ENCODE data around the gene EFCAB10. TPM values are rescaled to one million over a fixed set of nuclear protein-coding genes. Genes with fewer than 3 reads are reported as not detected.

Gene EFCAB10
- total RNA-seq, 2 donors from 2014 or later = not detected

DNA sequence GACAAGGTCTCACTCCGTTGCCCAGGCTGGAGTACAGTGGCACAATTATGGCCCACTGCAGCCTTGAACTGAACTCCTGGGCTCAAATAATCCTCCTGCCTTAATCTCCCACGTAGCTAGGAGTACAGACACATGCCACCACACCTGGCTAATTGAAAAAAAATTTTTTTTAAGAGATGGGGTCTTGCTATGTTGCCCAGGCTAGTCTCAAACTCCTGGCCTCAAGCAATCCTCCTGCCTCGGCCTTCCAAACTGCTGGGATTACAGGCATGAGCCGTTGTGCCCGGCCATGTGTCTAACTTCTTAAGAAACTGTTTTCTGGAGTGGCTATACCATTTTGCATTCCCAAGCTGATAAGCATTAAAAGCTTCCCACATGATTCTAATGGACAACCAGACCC lies 9.5 kb upstream of the EFCAB10 start:
- TF ChIP-seq, protein P1, sequence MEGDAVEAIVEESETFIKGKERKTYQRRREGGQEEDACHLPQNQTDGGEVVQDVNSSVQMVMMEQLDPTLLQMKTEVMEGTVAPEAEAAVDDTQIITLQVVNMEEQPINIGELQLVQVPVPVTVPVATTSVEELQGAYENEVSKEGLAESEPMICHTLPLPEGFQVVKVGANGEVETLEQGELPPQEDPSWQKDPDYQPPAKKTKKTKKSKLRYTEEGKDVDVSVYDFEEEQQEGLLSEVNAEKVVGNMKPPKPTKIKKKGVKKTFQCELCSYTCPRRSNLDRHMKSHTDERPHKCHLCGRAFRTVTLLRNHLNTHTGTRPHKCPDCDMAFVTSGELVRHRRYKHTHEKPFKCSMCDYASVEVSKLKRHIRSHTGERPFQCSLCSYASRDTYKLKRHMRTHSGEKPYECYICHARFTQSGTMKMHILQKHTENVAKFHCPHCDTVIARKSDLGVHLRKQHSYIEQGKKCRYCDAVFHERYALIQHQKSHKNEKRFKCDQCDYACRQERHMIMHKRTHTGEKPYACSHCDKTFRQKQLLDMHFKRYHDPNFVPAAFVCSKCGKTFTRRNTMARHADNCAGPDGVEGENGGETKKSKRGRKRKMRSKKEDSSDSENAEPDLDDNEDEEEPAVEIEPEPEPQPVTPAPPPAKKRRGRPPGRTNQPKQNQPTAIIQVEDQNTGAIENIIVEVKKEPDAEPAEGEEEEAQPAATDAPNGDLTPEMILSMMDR (IDR thresholded peaks at IDR 0.05) = no peak

DNA sequence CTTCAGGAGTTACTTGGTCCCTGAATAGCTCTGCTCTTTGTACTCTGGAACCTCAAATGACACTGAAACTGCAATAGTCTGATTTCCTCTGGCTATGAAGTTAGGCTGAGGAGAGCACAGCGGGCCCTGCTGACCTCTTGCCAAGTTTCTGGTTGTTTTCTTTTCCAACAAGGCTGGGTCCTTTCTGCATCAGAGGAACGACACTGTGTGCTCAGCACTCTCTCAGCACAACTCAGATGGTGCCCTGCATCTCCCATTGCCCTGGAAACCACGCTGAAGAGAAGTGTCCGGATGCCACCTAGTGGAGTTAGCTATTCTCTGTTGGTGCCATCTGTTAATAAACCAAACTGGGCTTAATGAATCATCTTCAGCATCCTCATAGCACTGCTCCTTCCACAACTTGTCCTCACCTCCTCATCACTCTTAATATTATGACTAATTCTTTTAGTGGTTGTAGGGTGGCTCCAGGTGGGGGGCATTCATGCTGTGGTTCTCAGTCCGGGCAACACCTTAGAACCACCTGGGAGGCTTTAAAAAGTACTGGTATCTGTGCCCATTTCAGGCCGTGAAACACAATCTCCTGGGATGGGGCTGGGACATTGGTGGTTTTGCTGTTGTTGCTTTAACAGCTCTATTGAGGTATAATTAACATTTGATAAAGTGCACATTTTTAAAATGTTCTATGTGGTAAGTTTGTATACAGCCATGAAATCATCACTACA lies 8.2 kb upstream of the EFCAB10 start:
- no peak overlapping the region for H3K27ac ChIP-seq
- no peaks in the 10 kb centered on the region for H3K36me3 ChIP-seq
- H3K9me3 ChIP-seq = no peaks in the 10 kb centered on the region
- no peak overlapping the region for H3K4me3 ChIP-seq
- no peaks in the 10 kb centered on the region for H3K4me1 ChIP-seq
- TF ChIP-seq, protein P1 (IDR thresholded peaks at IDR 0.05) = peak; percentile 30 to 61
- peak; percentile 60 for DNase-seq (ENCODE audit: low spot score)
- H3K27me3 ChIP-seq = no peaks in the 10 kb centered on the region

More for the DNA sequence above, 9.5 kb upstream of the EFCAB10 start:
- H3K9me3 ChIP-seq = no peaks in the 10 kb centered on the region
- H3K27ac ChIP-seq = no peak overlapping the region
- peak; percentile 32 for DNase-seq (ENCODE audit: low spot score)
- no peak overlapping the region for H3K4me3 ChIP-seq
- H3K27me3 ChIP-seq = no peaks in the 10 kb centered on the region
- no peaks in the 10 kb centered on the region for H3K4me1 ChIP-seq
- H3K36me3 ChIP-seq = no peaks in the 10 kb centered on the region

DNA sequence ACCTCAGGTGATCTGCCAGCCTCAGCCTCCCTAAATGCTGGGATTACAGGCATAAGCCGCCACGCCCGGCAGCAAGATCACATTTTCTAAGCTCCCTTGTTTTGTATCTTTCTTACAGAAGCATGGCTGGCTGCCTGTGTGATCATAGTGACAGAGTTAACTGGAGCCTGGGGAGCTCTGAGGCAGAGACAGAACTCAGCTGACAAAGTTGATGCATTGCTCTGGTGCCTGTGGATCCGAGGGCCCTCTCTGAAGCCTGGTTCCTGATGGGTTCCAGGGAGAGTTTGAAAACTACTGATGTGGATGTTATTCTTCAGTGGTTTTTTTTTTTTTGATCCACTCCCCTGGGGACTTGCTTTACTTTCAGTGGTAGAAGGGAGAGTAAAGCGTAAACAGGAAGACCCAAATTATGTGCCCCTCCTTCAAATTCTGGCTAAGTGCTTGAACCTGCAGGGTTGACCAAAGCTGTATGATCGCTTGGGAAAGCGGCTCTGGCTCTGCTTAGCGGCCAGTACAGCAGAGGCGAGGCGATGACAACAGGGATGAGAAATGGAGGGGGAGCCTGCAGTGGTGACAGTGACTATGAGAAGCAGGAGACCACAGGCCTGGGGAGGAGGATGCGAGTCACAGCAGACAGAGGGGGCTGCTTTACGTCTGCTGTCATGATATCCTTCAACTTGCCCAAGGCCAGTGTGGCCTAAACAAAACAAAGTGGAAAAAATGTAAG lies 6.8 kb upstream of the EFCAB10 start:
- TF ChIP-seq, protein P1 (IDR thresholded peaks at IDR 0.05) = no peak
- Histone ChIP-seq H3K4me1 (no peaks in the 10 kb centered on the region), H3K27me3 (no peaks in the 10 kb centered on the region), H3K9me3 (peaks cover 0 to 4% of the 10 kb centered on the region in 2 donors), H3K36me3 (no peaks in the 10 kb centered on the region), H3K27ac (no peak overlapping the region), H3K4me3 (no peak overlapping the region)
- no peak for DNase-seq (ENCODE audit: low spot score)

DNA sequence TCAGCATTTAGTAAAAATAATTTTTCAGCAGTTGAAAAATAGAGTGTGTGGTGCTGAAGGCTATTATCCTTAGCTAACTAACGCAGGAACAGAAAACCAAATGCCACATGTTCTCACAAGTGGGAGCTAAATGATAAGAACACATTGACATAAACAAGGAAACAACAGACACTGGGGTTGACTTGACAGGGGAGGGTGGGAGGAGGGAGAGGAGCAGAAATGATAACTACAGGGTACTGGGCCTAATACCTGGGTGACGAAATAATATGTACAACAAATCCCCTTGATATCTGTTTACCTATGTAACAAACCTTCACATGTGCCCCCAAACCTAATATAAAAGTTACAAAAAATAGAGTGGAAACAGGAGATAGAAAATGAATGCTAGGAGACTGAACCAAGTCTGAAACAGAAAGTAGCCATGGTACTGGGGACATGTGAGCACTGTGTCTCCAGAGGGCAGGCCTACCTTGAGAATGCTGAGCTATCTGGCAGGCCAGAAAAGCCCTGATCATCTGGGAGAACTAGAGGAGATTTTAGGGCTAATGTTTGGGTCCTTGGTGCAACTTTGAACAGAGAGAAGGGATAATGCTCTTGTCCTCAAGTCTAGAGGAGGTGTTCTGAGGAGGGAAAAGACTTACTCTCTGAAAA lies 4.7 kb upstream of the EFCAB10 start:
- Histone ChIP-seq H3K4me3 (no peak overlapping the region), H3K4me1 (peaks cover 0 to 6% of the 10 kb centered on the region in 2 donors), H3K27me3 (no peaks in the 10 kb centered on the region), H3K9me3 (peaks cover 0 to 4% of the 10 kb centered on the region in 2 donors), H3K36me3 (no peaks in the 10 kb centered on the region), H3K27ac (no peak overlapping the region)
- TF ChIP-seq, protein P1 (IDR thresholded peaks at IDR 0.05) = no peak
- no peak for DNase-seq (ENCODE audit: low spot score)

DNA sequence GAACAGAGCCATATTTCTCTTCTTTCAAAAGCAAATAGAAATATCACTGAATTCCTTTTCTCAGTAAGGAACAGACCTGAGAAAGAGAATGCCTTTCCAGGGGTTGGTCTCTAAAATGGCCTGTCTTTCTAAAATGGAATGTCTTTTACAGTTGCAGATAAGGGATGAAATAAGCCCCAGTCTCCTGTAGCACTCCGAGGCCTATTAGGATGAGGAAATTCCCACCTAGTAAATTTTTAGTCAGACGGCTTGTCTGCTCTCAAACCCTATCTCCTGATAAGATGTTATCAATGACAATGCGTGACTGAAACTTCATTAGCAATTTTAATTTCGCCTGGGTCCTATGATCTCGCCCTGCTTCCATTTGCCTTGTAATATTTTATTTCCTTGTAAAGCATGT lies 2.9 kb upstream of the EFCAB10 start:
- Histone ChIP-seq H3K4me3 (no peak overlapping the region), H3K27me3 (no peaks in the 10 kb centered on the region), H3K4me1 (peaks cover 0 to 7% of the 10 kb centered on the region in 2 donors), H3K36me3 (no peaks in the 10 kb centered on the region), H3K9me3 (peaks cover 0 to 4% of the 10 kb centered on the region in 2 donors), H3K27ac (no peak overlapping the region)
- DNase-seq (ENCODE audit: low spot score) = no peak
- TF ChIP-seq, protein P1 (IDR thresholded peaks at IDR 0.05) = no peak
